Caco-2 (cell line): ENCODE results near the gene ADAP2. TPM values are rescaled to one million over a fixed set of nuclear protein-coding genes. Genes with fewer than 3 reads are reported as not detected.

Experiments
- BruUV-seq: library from RNA; stranded (reverse); fragments of 400-500 nt; replicated peaks from 2 replicates; lab custom pipeline; 2021; lab: Mats Ljungman, UMichigan
- CTCF ChIA-PET: fragments of 300-600 bp; sonication (Branson Sonifier 250); formaldehyde crosslinking; loops from one replicate; lab custom pipeline; 2022; ENCODE audit warnings: antibody characterized with exemption; lab: Charles Lee
- POLR2A ChIA-PET: fragments of 300-600 bp; sonication (Branson Sonifier 250); formaldehyde crosslinking; loops from one replicate; lab custom pipeline; 2022; ENCODE audit warnings: antibody characterized with exemption; lab: Charles Lee
- DNase-seq, 2 experiments: peaks; one replicate each; pipeline versions ENCODE4 v3.0.0 to v3.0.0-alpha.2; 2020 to 2022
- H3K27me3 ChIP-seq: replicated peaks from 2 replicates; pipeline ENCODE4 v1.6.0; 2011; ENCODE audit warnings: low read length; ENCODE audit not compliant: control insufficient read depth, insufficient read depth
- H3K36me3 ChIP-seq: 2 replicates; pipeline ENCODE4 v1.5.1; 2011; ENCODE audit warnings: low read length; ENCODE audit not compliant: control insufficient read depth, insufficient read depth
- H3K4me1 ChIP-seq: fragments of 250-450 bp; sonication (Bioruptor Pico); 2 replicates; pipeline ENCODE4 v1.5.1; 2020; ENCODE audit warnings: mild to moderate bottlenecking
- H3K4me3 ChIP-seq: 2 replicates; pipeline ENCODE4 v1.5.1; 2011; ENCODE audit warnings: low read depth, mild to moderate bottlenecking, control low read depth, low read length
- H3K9me3 ChIP-seq: fragments of 250-450 bp; sonication (Bioruptor Pico); 2 replicates; pipeline ENCODE4 v1.5.1; 2020; ENCODE audit warnings: mild to moderate bottlenecking, moderate library complexity
- H3K27ac Mint-ChIP-seq: one replicate; pipeline ENCODE4 v1.8.0; 2022; ENCODE audit warnings: mixed read lengths; ENCODE audit not compliant: unreplicated experiment
- H3K27me3 Mint-ChIP-seq: one replicate; pipeline ENCODE4 v1.8.0; 2022; ENCODE audit warnings: mixed read lengths; ENCODE audit not compliant: insufficient read depth, unreplicated experiment
- H3K36me3 Mint-ChIP-seq: one replicate; pipeline ENCODE4 v1.8.0; 2022; ENCODE audit warnings: mild to moderate bottlenecking, mixed read lengths; ENCODE audit not compliant: insufficient read depth, unreplicated experiment
- H3K4me1 Mint-ChIP-seq: one replicate; pipeline ENCODE4 v1.8.0; 2022; ENCODE audit warnings: low read depth, mixed read lengths; ENCODE audit not compliant: unreplicated experiment
- H3K4me3 Mint-ChIP-seq: one replicate; pipeline ENCODE4 v1.8.0; 2022; ENCODE audit warnings: mild to moderate bottlenecking, moderate library complexity, mixed read lengths; ENCODE audit not compliant: unreplicated experiment
- H3K9me3 Mint-ChIP-seq: one replicate; pipeline ENCODE4 v1.8.0; 2022; ENCODE audit warnings: mixed read lengths; ENCODE audit not compliant: unreplicated experiment
- CTCF ChIP-seq, 2 experiments: fragments of 200-600 bp in 1 of 2; IDR thresholded peaks; 1 replicate in 1 of 2; 2 replicates in 1 of 2; pipeline versions ENCODE4 v1.5.1 to v1.8.0; 2011 to 2022; ENCODE audit warnings: antibody characterized with exemption in 1 of 2, control low read depth in 1 of 2, inconsistent platforms in 1 of 2, low read depth in 1 of 2, low read length in 1 of 2, mild to moderate bottlenecking in 1 of 2, moderate library complexity in 1 of 2; ENCODE audit not compliant: insufficient read depth in 1 of 2, severe bottlenecking in 1 of 2, unreplicated experiment in 1 of 2
- intact Hi-C: fragments of 100-400 bp; cut with micrococcal nuclease; formaldehyde crosslinking; loops from one replicate; pipeline ENCODE4 v1.10.0; 2022; ENCODE audit not compliant: unreplicated experiment
- total RNA-seq: library from RNA; stranded (reverse); gene quantifications from 2 replicates; pipeline ENCODE4 v1.2.3, GENCODE V29; 2022

Gene ADAP2
- total RNA-seq, 1 experiment from 2014 or later, result 3.1 TPM

GRCh38 chr17:31008374-31009041 is 86.8 kb downstream of the ADAP2 start:
- TF ChIP-seq CTCF (IDR thresholded peaks at IDR 0.05; ENCODE audit: insufficient read depth in 1 of 2, low read depth in 1 of 2, low read length in 1 of 2, severe bottlenecking in 1 of 2, unreplicated experiment in 1 of 2), result no peak
- ChIA-PET CTCF (interaction anchor here (0.7 to 1.2 kb wide), 3 partner anchors 11 to 208 kb away, joined by 3 to 6 read pairs (median 4); no protein-coding TSS in a partner anchor), POLR2A (interaction anchor here (0.7 to 0.8 kb wide), 2 partner anchors 86 to 200 kb away, joined by 3 to 21 read pairs; partner anchors contain the start of gene NF1)
- Histone ChIP-seq H3K9me3 (no peaks in the 10 kb centered on the region), H3K4me1 (no peaks in the 10 kb centered on the region; the same call in 1 of the 2 replicates), H3K36me3 (no peaks in the 10 kb centered on the region), H3K27me3 (no peaks in the 10 kb centered on the region), H3K4me3 (peak overlapping the region; percentile 74)
- Mint-ChIP-seq H3K9me3 (no peaks in the 10 kb centered on the region), H3K4me1 (peaks cover 18% of the 10 kb centered on the region), H3K36me3 (peaks cover 6% of the 10 kb centered on the region), H3K27ac (peak overlapping the region; percentile 76), H3K4me3 (peak overlapping the region; percentile 79), H3K27me3 (no peaks in the 10 kb centered on the region)
- BruUV-seq, result no TSS peak
- peak; percentile 67 to 71 for DNase-seq
- intact Hi-C loops, result loop anchor here (10.0 kb wide), 1 partner anchor 84 kb away; the partner anchor contains the start of gene ADAP2

Other genes starting within 250 kb of the ADAP2 start
- gene CRLF3, start 97.3 kb upstream of the ADAP2 start, total RNA-seq, result 16.3 and 17.6 TPM in 2 replicates
- 20.2 and 21.8 TPM in 2 replicates for gene ATAD5, start 90.0 kb upstream of the ADAP2 start, total RNA-seq
- gene TEFM, start 15.7 kb upstream of the ADAP2 start, total RNA-seq, result 16.8 and 18.7 TPM in 2 replicates
- gene RNF135, start 49.1 kb downstream of the ADAP2 start, total RNA-seq, result 0.64 TPM in 1 of 2 replicates, not detected in the other
- gene NF1, start 173.0 kb downstream of the ADAP2 start, total RNA-seq, result 62.4 and 69.5 TPM in 2 replicates